Keratinocyte (primary cell): ENCODE measurements around the gene ITGB1. TPM values are rescaled to one million over a fixed set of nuclear protein-coding genes. Genes with fewer than 3 reads are reported as not detected.
"Not testable (repeated sequence)": the region's sequence is repeated elsewhere in the genome, so short reads cannot be mapped to it uniquely, and the experiment has no call there.

ENCODE experiments used
- DNase-seq: peaks from one replicate; pipeline ENCODE4 v3.0.0-alpha.2; 2011; ENCODE audit warnings: low read depth, missing footprints, low spot score
- FAIRE-seq: peaks from 2 replicates; lab custom pipeline; 2011; peaks lifted over from hg19 to GRCh38; lab: Jason Lieb, UNC
- H2AFZ ChIP-seq: 2 replicates; pipeline ENCODE4 v1.6.0; 2012; ENCODE audit warnings: low read length, control low read depth, inconsistent platforms; ENCODE audit not compliant: control insufficient read depth
- H3K27ac ChIP-seq: 2 replicates; pipeline ENCODE4 v1.5.1; 2011; ENCODE audit warnings: low read length; ENCODE audit not compliant: control insufficient read depth, insufficient read depth
- H3K27me3 ChIP-seq: 3 replicates; pipeline ENCODE4 v1.6.0; 2011; ENCODE audit warnings: low read length; ENCODE audit not compliant: control insufficient read depth, insufficient read depth; ENCODE audit errors: extremely low read depth
- H3K36me3 ChIP-seq, 2 experiments: 2 replicates in 1 of 2; 3 replicates in 1 of 2; pipeline ENCODE4 v1.5.1; 2011; ENCODE audit warnings: low read length in 2 of 2, mild to moderate bottlenecking in 1 of 2; ENCODE audit not compliant: control insufficient read depth in 2 of 2, insufficient read depth in 2 of 2; ENCODE audit errors: extremely low read depth in 1 of 2
- H3K4me1 ChIP-seq: 3 replicates; pipeline ENCODE4 v1.5.1; 2011; ENCODE audit warnings: low read length; ENCODE audit not compliant: control insufficient read depth, insufficient read depth; ENCODE audit errors: extremely low read depth
- H3K4me2 ChIP-seq: 3 replicates; pipeline ENCODE4 v1.6.0; 2011; ENCODE audit warnings: low read depth, low read length; ENCODE audit not compliant: control insufficient read depth, insufficient read depth; ENCODE audit errors: extremely low read depth
- H3K4me3 ChIP-seq, 3 experiments: fragments of 200-600 bp in 1 of 3; sonication (generic) in 1 of 3; 2 replicates in 2 of 3; 3 replicates in 1 of 3; pipeline ENCODE4 v1.5.1; 2011 to 2016; ENCODE audit warnings: low read length in 3 of 3, mild to moderate bottlenecking in 3 of 3, control low read depth in 2 of 3, inconsistent platforms in 1 of 3, low read depth in 1 of 3, mixed read lengths in 1 of 3, mixed run types in 1 of 3, moderate library complexity in 1 of 3; ENCODE audit not compliant: control insufficient read depth in 2 of 3, insufficient read depth in 2 of 3; ENCODE audit errors: extremely low read depth in 1 of 3
- H3K79me2 ChIP-seq: 2 replicates; pipeline ENCODE4 v1.6.0; 2012; ENCODE audit warnings: low read length; ENCODE audit not compliant: control insufficient read depth, insufficient read depth
- H3K9ac ChIP-seq: 3 replicates; pipeline ENCODE4 v1.6.0; 2011; ENCODE audit warnings: low read length; ENCODE audit not compliant: control insufficient read depth, insufficient read depth; ENCODE audit errors: extremely low read depth
- H3K9me1 ChIP-seq: 3 replicates; pipeline ENCODE4 v1.6.0; 2011; ENCODE audit warnings: low read length; ENCODE audit not compliant: control insufficient read depth, insufficient read depth; ENCODE audit errors: extremely low read depth
- H3K9me3 ChIP-seq: 2 replicates; pipeline ENCODE4 v1.5.1; 2012; ENCODE audit warnings: low read depth, low read length; ENCODE audit not compliant: control insufficient read depth
- H4K20me1 ChIP-seq: 3 replicates; pipeline ENCODE4 v1.6.0; 2011; ENCODE audit warnings: low read length; ENCODE audit not compliant: control insufficient read depth, insufficient read depth; ENCODE audit errors: extremely low read depth
- CTCF ChIP-seq, 3 experiments: IDR thresholded peaks in 1 of 3; conservative IDR thresholded peaks in 1 of 3; optimal IDR thresholded peaks in 1 of 3; 2 replicates in 2 of 3; 3 replicates in 1 of 3; pipeline versions ENCODE3 to v1.5.1; 2011; ENCODE audit warnings: low read length in 3 of 3, mild to moderate bottlenecking in 3 of 3, moderate library complexity in 2 of 3, control low read depth in 1 of 3, inconsistent platforms in 1 of 3; ENCODE audit not compliant: insufficient read depth in 2 of 3; ENCODE audit errors: extremely low read depth in 1 of 3
- EZH2 ChIP-seq: IDR thresholded peaks from one replicate; pipeline ENCODE4 v1.6.1; 2012; ENCODE audit warnings: inconsistent platforms, mild to moderate bottlenecking, low read length, moderate library complexity
- dilution Hi-C: fragments of 300-500 bp; cut with MboI; formaldehyde crosslinking; loops from one replicate; pipeline ENCODE4 v1.7.0; 2020; ENCODE audit warnings: low sequenced_read_pairs; ENCODE audit not compliant: extremely low pct_ligation_motif_present
- polyA plus RNA-seq, 5 experiments: library from polyadenylated mRNA; depleted of rRNA in 3 of 5; stranded (reverse) in 3 of 5; stranded (forward) in 1 of 5; unstranded in 1 of 5; fragments of >200 nt; gene quantifications; 1 replicate in 1 of 5; 2 replicates in 3 of 5; 3 replicates in 1 of 5; pipeline versions ENCODE4 v1.2.1 to v1.2.3, GENCODE V29; 2011 to 2012; ENCODE audit warnings: missing spikeins in 2 of 5, low read depth in 1 of 5, low replicate concordance in 1 of 5

ITGB1 gene
- polyA plus RNA-seq, 1 donor (not counting 4 experiments of a cell fraction or from before 2014, with no cell fraction given) = 1,445 TPM

- no peak for FAIRE-seq
- no peak for DNase-seq
- no peaks in the 10 kb centered on the region for H3K27me3 ChIP-seq
- no peak overlapping the region for H3K27ac ChIP-seq
- peaks cover 0 to 3% of the 10 kb centered on the region in 2 experiments for H3K36me3 ChIP-seq
- no peak overlapping the region for H3K9ac ChIP-seq
- dilution Hi-C loops = no loop called here
- no peaks in the 10 kb centered on the region for H4K20me1 ChIP-seq
- no peaks in the 10 kb centered on the region for H3K9me3 ChIP-seq
- peaks cover 2% of the 10 kb centered on the region for H3K9me1 ChIP-seq
- TF ChIP-seq CTCF (optimal IDR thresholded peaks at IDR 0.05 in 1 of 3, IDR thresholded peaks at IDR 0.05 in 1 of 3, conservative IDR thresholded peaks at IDR 0.05 in 1 of 3; ENCODE audit: extremely low read depth in 1 of 3, insufficient read depth in 2 of 3, low read length in 3 of 3) (no peak), EZH2 (no peak)
- H3K79me2 ChIP-seq = peaks cover 3% of the 10 kb centered on the region
- no peak overlapping the region for H2AFZ ChIP-seq
- no peak overlapping the region for H3K4me3 ChIP-seq
- no peak overlapping the region for H3K4me2 ChIP-seq
- H3K4me1 ChIP-seq = peaks cover 15% of the 10 kb centered on the region
These were observed 37.7 kb upstream of the ITGB1 start for GRCh38 chr10:32995751-32996150.

- peaks cover 2% of the 10 kb centered on the region for H3K9me1 ChIP-seq
- DNase-seq = no peak
- TF ChIP-seq CTCF (optimal IDR thresholded peaks at IDR 0.05 in 1 of 3, IDR thresholded peaks at IDR 0.05 in 1 of 3, conservative IDR thresholded peaks at IDR 0.05 in 1 of 3; ENCODE audit: extremely low read depth in 1 of 3, insufficient read depth in 2 of 3, low read length in 3 of 3) = no peak
- TF ChIP-seq EZH2 = no peak
- no peak for FAIRE-seq
- no peak overlapping the region for H2AFZ ChIP-seq
- dilution Hi-C loops = no loop called here
- H3K36me3 ChIP-seq = peaks cover 0 to 3% of the 10 kb centered on the region in 2 experiments
- H3K27me3 ChIP-seq = no peaks in the 10 kb centered on the region
- H4K20me1 ChIP-seq = no peaks in the 10 kb centered on the region
- no peaks in the 10 kb centered on the region for H3K9me3 ChIP-seq
- no peak overlapping the region for H3K27ac ChIP-seq
- H3K9ac ChIP-seq = no peak overlapping the region
- H3K4me3 ChIP-seq = no peak overlapping the region
- no peak overlapping the region for H3K4me2 ChIP-seq
- H3K4me1 ChIP-seq = peaks cover 15% of the 10 kb centered on the region
- H3K79me2 ChIP-seq = peaks cover 3% of the 10 kb centered on the region
These were observed 37.1 kb upstream of the ITGB1 start for GRCh38 chr10:32995066-32995622.

- dilution Hi-C loops, FAIRE-seq, H3K27ac ChIP-seq, H2AFZ ChIP-seq, H3K9ac ChIP-seq, H3K27me3 ChIP-seq, H3K4me2 ChIP-seq, H3K4me3 ChIP-seq, H3K79me2 ChIP-seq, DNase-seq, H4K20me1 ChIP-seq, H3K9me3 ChIP-seq, H3K9me1 ChIP-seq, H3K36me3 ChIP-seq: not testable (repeated sequence)
- H3K4me1 ChIP-seq = peaks cover 15% of the 10 kb centered on the region
These were observed 36.6 kb upstream of the ITGB1 start for GRCh38 chr10:32994632-32995031.

GRCh38 chr10:32992310-32992709, 34.3 kb upstream of the ITGB1 start:
- H3K4me1 ChIP-seq, H3K9me1 ChIP-seq, H2AFZ ChIP-seq, H3K4me2 ChIP-seq, H3K9ac ChIP-seq, H3K27ac ChIP-seq, FAIRE-seq, H3K27me3 ChIP-seq, H3K79me2 ChIP-seq, DNase-seq, H4K20me1 ChIP-seq, H3K4me3 ChIP-seq, H3K36me3 ChIP-seq, H3K9me3 ChIP-seq, dilution Hi-C loops: not testable (repeated sequence)
